Parathyroid adenoma (tissue), 2 donors: ENCODE measurements around the gene SMS.

Experiments used
- H2AFZ ChIP-seq: fragments of 300-600 bp; sonication (generic); one replicate; pipeline ENCODE4 v1.7.0; 2017; ENCODE audit warnings: antibody characterized with exemption, mild to moderate bottlenecking
- H3K27ac ChIP-seq: fragments of 300-600 bp; sonication (generic); one replicate; pipeline ENCODE4 v1.7.0; 2017
- H3K27me3 ChIP-seq: fragments of 300-600 bp; sonication (generic); one replicate; pipeline ENCODE4 v1.7.0; 2017; ENCODE audit warnings: low read length; ENCODE audit not compliant: control insufficient read depth, insufficient read depth
- H3K36me3 ChIP-seq: fragments of 300-600 bp; sonication (generic); one replicate; pipeline ENCODE4 v1.7.0; 2017; ENCODE audit warnings: low read length; ENCODE audit not compliant: control insufficient read depth, insufficient read depth
- H3K4me1 ChIP-seq: fragments of 300-600 bp; sonication (generic); one replicate; pipeline ENCODE4 v1.7.0; 2017; ENCODE audit warnings: control low read depth
- H3K4me2 ChIP-seq: fragments of 300-600 bp; sonication (generic); one replicate; pipeline ENCODE4 v1.7.0; 2017; ENCODE audit warnings: low read length
- H3K4me3 ChIP-seq: fragments of 300-600 bp; sonication (generic); one replicate; pipeline ENCODE4 v1.7.0; 2017; ENCODE audit warnings: low read depth, low read length
- H3K79me2 ChIP-seq: fragments of 300-600 bp; sonication (generic); one replicate; pipeline ENCODE4 v1.7.0; 2017; ENCODE audit warnings: control low read depth
- H3K9ac ChIP-seq: fragments of 300-600 bp; sonication (generic); one replicate; pipeline ENCODE4 v1.7.0; 2017; ENCODE audit warnings: mild to moderate bottlenecking
- H3K9me3 ChIP-seq: fragments of 300-600 bp; sonication (generic); one replicate; pipeline ENCODE4 v1.7.0; 2017; ENCODE audit warnings: low read length; ENCODE audit not compliant: control insufficient read depth
- CTCF ChIP-seq: fragments of 300-600 bp; sonication (generic); IDR thresholded peaks from one replicate; pipeline ENCODE4 v1.7.0; 2017; ENCODE audit warnings: antibody characterized with exemption, mild to moderate bottlenecking
- donor health status: primary hyperparathyroidism.

The SMS gene

GRCh38 chrX:21930986-21931385, 9.5 kb upstream of the SMS start:
- no peak for TF ChIP-seq CTCF
- Histone ChIP-seq H2AFZ (no peak overlapping the region), H3K36me3 (no peaks in the 10 kb centered on the region), H3K4me1 (no peaks in the 10 kb centered on the region), H3K27ac (no peak overlapping the region), H3K27me3 (no peaks in the 10 kb centered on the region), H3K9ac (no peak overlapping the region), H3K79me2 (no peaks in the 10 kb centered on the region), H3K9me3 (no peaks in the 10 kb centered on the region), H3K4me2 (no peak overlapping the region), H3K4me3 (no peak overlapping the region)

GRCh38 chrX:21932292-21933002, 8.1 kb upstream of the SMS start:
- Histone ChIP-seq H3K4me1 (no peaks in the 10 kb centered on the region), H3K27ac (no peak overlapping the region), H3K79me2 (no peaks in the 10 kb centered on the region), H3K36me3 (no peaks in the 10 kb centered on the region), H3K27me3 (no peaks in the 10 kb centered on the region), H3K4me3 (no peak overlapping the region), H3K9me3 (no peaks in the 10 kb centered on the region), H3K9ac (no peak overlapping the region), H3K4me2 (no peak overlapping the region), H2AFZ (no peak overlapping the region)
- TF ChIP-seq CTCF = no peak

- Histone ChIP-seq H3K9ac (no peak overlapping the region), H3K79me2 (no peaks in the 10 kb centered on the region), H3K27ac (no peak overlapping the region), H2AFZ (no peak overlapping the region), H3K4me1 (no peaks in the 10 kb centered on the region), H3K4me2 (no peak overlapping the region), H3K36me3 (no peaks in the 10 kb centered on the region), H3K9me3 (no peaks in the 10 kb centered on the region), H3K4me3 (no peak overlapping the region), H3K27me3 (no peaks in the 10 kb centered on the region)
- TF ChIP-seq CTCF = no peak
Observed at GRCh38 chrX:21933077-21933476, 7.4 kb upstream of the SMS start.

GRCh38 chrX:21934414-21934813, 6.1 kb upstream of the SMS start:
- Histone ChIP-seq H3K79me2 (no peaks in the 10 kb centered on the region), H3K9me3 (no peaks in the 10 kb centered on the region), H3K27ac (no peak overlapping the region), H2AFZ (no peak overlapping the region), H3K4me3 (no peak overlapping the region), H3K36me3 (no peaks in the 10 kb centered on the region), H3K27me3 (no peaks in the 10 kb centered on the region), H3K4me2 (no peak overlapping the region), H3K4me1 (no peaks in the 10 kb centered on the region), H3K9ac (no peak overlapping the region)
- no peak for TF ChIP-seq CTCF

- Histone ChIP-seq H3K27ac (peak overlapping the region; percentile 61), H2AFZ (peak overlapping the region; percentile 78), H3K79me2 (no peaks in the 10 kb centered on the region), H3K4me3 (no peak overlapping the region), H3K27me3 (no peaks in the 10 kb centered on the region), H3K9ac (no peak overlapping the region), H3K9me3 (no peaks in the 10 kb centered on the region), H3K4me2 (no peak overlapping the region), H3K36me3 (no peaks in the 10 kb centered on the region), H3K4me1 (no peaks in the 10 kb centered on the region)
- TF ChIP-seq CTCF = no peak
Observed at GRCh38 chrX:21939906-21940305, 603 bp upstream of the SMS start.
